Stomach smooth muscle (tissue), 2 donors: ENCODE data around the gene HERC2.

ENCODE experiments used
- H3K27ac ChIP-seq: one replicate; pipeline ENCODE4 v1.7.0; 2013; ENCODE audit warnings: mild to moderate bottlenecking, low read length, inconsistent platforms
- H3K27me3 ChIP-seq, 2 donors: one replicate each; pipeline ENCODE4 v1.7.0; 2013; ENCODE audit warnings: low read length in 2 of 2; ENCODE audit not compliant: insufficient read depth in 2 of 2, control insufficient read depth in 1 of 2
- H3K36me3 ChIP-seq, 2 donors: one replicate each; pipeline ENCODE4 v1.7.0; 2013; ENCODE audit warnings: low read length in 2 of 2; ENCODE audit not compliant: control insufficient read depth in 2 of 2, insufficient read depth in 2 of 2
- H3K4me1 ChIP-seq: one replicate; pipeline ENCODE4 v1.7.0; 2013; ENCODE audit warnings: low read length; ENCODE audit not compliant: control insufficient read depth, insufficient read depth
- H3K4me3 ChIP-seq, 2 donors: one replicate each; pipeline ENCODE4 v1.7.0; 2013; ENCODE audit warnings: low read length in 2 of 2
- H3K9ac ChIP-seq, 2 donors: one replicate each; pipeline ENCODE4 v1.7.0; 2013; ENCODE audit warnings: low read length in 2 of 2, mild to moderate bottlenecking in 1 of 2
- H3K9me3 ChIP-seq, 2 donors: one replicate each; pipeline ENCODE4 v1.7.0; 2013; ENCODE audit warnings: low read length in 2 of 2; ENCODE audit not compliant: control insufficient read depth in 2 of 2
- donor health status: healthy.
- donor health status: Pancreatic carcinoma.

The HERC2 gene

GRCh38 chr15:28111543-28111942, 210.4 kb downstream of the HERC2 start:
- H3K4me1 ChIP-seq, result peaks cover 17% of the 10 kb centered on the region
- H3K4me3 ChIP-seq, result no peak overlapping the region
- H3K36me3 ChIP-seq, result peaks cover 47 to 48% of the 10 kb centered on the region in 2 donors
- H3K27ac ChIP-seq, result no peak overlapping the region
- no peaks in the 10 kb centered on the region for H3K9me3 ChIP-seq
- H3K27me3 ChIP-seq, result peaks cover 0 to 11% of the 10 kb centered on the region in 2 donors
- H3K9ac ChIP-seq, result no peak overlapping the region

GRCh38 chr15:28110481-28110881, 211.5 kb downstream of the HERC2 start:
- Histone ChIP-seq H3K9ac (peak overlapping the region in 1 of 2 donors; percentile 36), H3K4me3 (no peak overlapping the region), H3K9me3 (no peaks in the 10 kb centered on the region), H3K36me3 (peaks cover 39 to 40% of the 10 kb centered on the region in 2 donors), H3K4me1 (peaks cover 24% of the 10 kb centered on the region), H3K27ac (no peak overlapping the region), H3K27me3 (peaks cover 6 to 22% of the 10 kb centered on the region in 2 donors)

GRCh38 chr15:28109626-28110455, 212.1 kb downstream of the HERC2 start:
- Histone ChIP-seq H3K9me3 (no peaks in the 10 kb centered on the region), H3K27me3 (peaks cover 10 to 22% of the 10 kb centered on the region in 2 donors), H3K4me1 (peaks cover 24% of the 10 kb centered on the region), H3K9ac (no peak overlapping the region), H3K27ac (no peak overlapping the region), H3K4me3 (no peak overlapping the region), H3K36me3 (peaks cover 34 to 36% of the 10 kb centered on the region in 2 donors)

- Histone ChIP-seq H3K27me3 (peaks cover 10 to 30% of the 10 kb centered on the region in 2 donors), H3K4me3 (peak overlapping the region in 1 of 2 donors; percentile 78), H3K36me3 (peaks cover 16 to 17% of the 10 kb centered on the region in 2 donors), H3K9me3 (no peaks in the 10 kb centered on the region), H3K4me1 (peaks cover 24% of the 10 kb centered on the region), H3K9ac (no peak overlapping the region), H3K27ac (no peak overlapping the region)
Measured at GRCh38 chr15:28107904-28108275, 214.1 kb downstream of the HERC2 start.

GRCh38 chr15:28107111-28107903, 214.7 kb downstream of the HERC2 start:
- peak overlapping the region; percentile 72 to 78 for H3K4me3 ChIP-seq
- H3K9me3 ChIP-seq, result no peaks in the 10 kb centered on the region
- H3K27me3 ChIP-seq, result peaks cover 10 to 30% of the 10 kb centered on the region in 2 donors
- no peak overlapping the region for H3K27ac ChIP-seq
- H3K36me3 ChIP-seq, result peaks cover 10 to 11% of the 10 kb centered on the region in 2 donors
- H3K4me1 ChIP-seq, result peaks cover 24% of the 10 kb centered on the region
- peak overlapping the region; percentile 28 to 47 for H3K9ac ChIP-seq

- peak overlapping the region; percentile 72 to 78 for H3K4me3 ChIP-seq
- H3K27ac ChIP-seq, result no peak overlapping the region
- H3K36me3 ChIP-seq, result peaks cover 2 to 3% of the 10 kb centered on the region in 2 donors
- peaks cover 24% of the 10 kb centered on the region for H3K4me1 ChIP-seq
- H3K27me3 ChIP-seq, result peaks cover 10 to 30% of the 10 kb centered on the region in 2 donors
- peak overlapping the region; percentile 28 to 47 for H3K9ac ChIP-seq
- H3K9me3 ChIP-seq, result no peaks in the 10 kb centered on the region
Measured at GRCh38 chr15:28106294-28107110, 215.5 kb downstream of the HERC2 start.

- Histone ChIP-seq H3K4me1 (peaks cover 24% of the 10 kb centered on the region), H3K36me3 (no peaks in the 10 kb centered on the region), H3K27me3 (peaks cover 13 to 32% of the 10 kb centered on the region in 2 donors), H3K4me3 (no peak overlapping the region), H3K9me3 (no peaks in the 10 kb centered on the region), H3K9ac (no peak overlapping the region), H3K27ac (no peak overlapping the region)
Measured at GRCh38 chr15:28105793-28106192, 216.2 kb downstream of the HERC2 start.

- Histone ChIP-seq H3K4me3 (no peak overlapping the region), H3K9ac (no peak overlapping the region), H3K27me3 (peaks cover 16 to 36% of the 10 kb centered on the region in 2 donors), H3K27ac (no peak overlapping the region), H3K4me1 (peaks cover 19% of the 10 kb centered on the region), H3K9me3 (no peaks in the 10 kb centered on the region), H3K36me3 (no peaks in the 10 kb centered on the region)
Measured at GRCh38 chr15:28105224-28105791, 216.7 kb downstream of the HERC2 start.

GRCh38 chr15:28104326-28104725, 217.7 kb downstream of the HERC2 start:
- no peak overlapping the region for H3K4me3 ChIP-seq
- peaks cover 25 to 44% of the 10 kb centered on the region in 2 donors for H3K27me3 ChIP-seq
- H3K4me1 ChIP-seq, result peaks cover 19% of the 10 kb centered on the region
- no peaks in the 10 kb centered on the region for H3K36me3 ChIP-seq
- no peak overlapping the region for H3K27ac ChIP-seq
- H3K9me3 ChIP-seq, result no peaks in the 10 kb centered on the region
- H3K9ac ChIP-seq, result no peak overlapping the region

- no peaks in the 10 kb centered on the region for H3K9me3 ChIP-seq
- no peak overlapping the region for H3K27ac ChIP-seq
- no peak overlapping the region for H3K4me3 ChIP-seq
- H3K27me3 ChIP-seq, result peaks cover 27 to 49% of the 10 kb centered on the region in 2 donors
- peaks cover 21% of the 10 kb centered on the region for H3K4me1 ChIP-seq
- no peaks in the 10 kb centered on the region for H3K36me3 ChIP-seq
- H3K9ac ChIP-seq, result no peak overlapping the region
Measured at GRCh38 chr15:28103831-28104230, 218.1 kb downstream of the HERC2 start.
